Measurements from ENCODE around the gene IST1. TPM values are rescaled to one million over a fixed set of nuclear protein-coding genes. Genes with fewer than 3 reads are reported as not detected.

IST1 gene
- total and polyA plus RNA-seq, 9 of the 15 experiments (the other 6 are each of a cell fraction or from before 2014, with no cell fraction given), result 135 to 334 (median 188) TPM

DNA sequence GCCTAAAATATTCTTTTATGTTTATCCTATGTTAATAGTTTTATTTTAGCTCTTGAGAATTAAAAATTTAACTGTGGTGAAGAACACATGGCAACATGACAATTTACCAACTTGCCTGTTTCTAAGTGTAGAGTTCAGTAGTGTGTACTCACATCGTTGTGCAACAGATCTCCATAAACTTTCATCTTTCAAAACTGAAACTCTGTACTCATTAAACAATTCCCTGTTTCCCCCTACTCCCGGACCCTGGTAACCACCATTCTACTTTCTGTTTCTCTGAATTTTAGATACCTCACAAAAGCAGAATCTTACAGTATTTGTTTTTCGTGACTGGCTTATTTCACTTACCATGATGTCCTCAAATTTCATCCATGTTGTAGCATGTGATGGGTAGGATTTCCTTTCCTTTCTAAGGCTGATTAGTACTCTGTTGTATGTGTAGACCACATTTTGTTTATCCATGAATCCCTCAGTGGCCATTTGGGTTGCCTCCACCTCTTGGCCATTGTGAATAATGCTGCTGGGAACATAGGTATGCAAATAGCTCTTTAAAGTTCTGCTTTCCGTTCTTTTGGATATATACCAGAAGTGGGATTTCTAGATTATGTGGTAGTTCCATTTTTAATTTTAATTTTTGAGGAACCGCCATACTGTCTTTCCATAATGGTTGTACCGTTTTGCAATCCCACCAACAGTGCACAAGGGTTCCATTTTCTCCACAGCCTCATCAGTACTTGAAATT lies 17.4 kb downstream of the IST1 start:
- H3K27me3 ChIP-seq (ENCODE audit: control insufficient read depth in 2 of 2, insufficient read depth in 2 of 2, low read length in 2 of 2), result no peaks in the 10 kb centered on the region
- in situ Hi-C loops (cut with MboI) (no loop called here), intact Hi-C loops (cut with micrococcal nuclease) (no loop called here)
- DNase-seq (ENCODE audit: extremely low read depth in 1 of 4, low spot score in 3 of 4), result no peak
- no peak overlapping the region for H3K9ac ChIP-seq (ENCODE audit: insufficient read depth in 1 of 2, low read depth in 2 of 2, low read length in 2 of 2)
- FAIRE-seq, result no peak
- no peak overlapping the region for H3K4me2 ChIP-seq (ENCODE audit: insufficient read depth, low read length)
- H3K79me2 ChIP-seq (ENCODE audit: control insufficient read depth, insufficient read depth, low read length), result peaks cover 98% of the 10 kb centered on the region
- no peak overlapping the region for H3K4me3 ChIP-seq
- no peaks in the 10 kb centered on the region for H3K9me1 ChIP-seq (ENCODE audit: control insufficient read depth, insufficient read depth, low read length)
- H3K27ac ChIP-seq (ENCODE audit: extremely low read depth, low read depth, low read length), result no peak overlapping the region
- peaks cover 73% of the 10 kb centered on the region for H3K36me3 ChIP-seq (ENCODE audit: control insufficient read depth, insufficient read depth, low read length)
- no TSS peak for BruUV-seq (replicated peaks)
- ChIA-PET POLR2A (interaction anchor here (0.6 to 5.7 kb wide), 6 partner anchors 9 to 137 kb away, joined by 3 to 26 read pairs (median 4); no protein-coding TSS in a partner anchor), CTCF (ENCODE audit: low intra/inter-chr PET ratio) (no interaction called here)
- H2AFZ ChIP-seq (ENCODE audit: low read depth, low read length), result no peak overlapping the region
- no peaks in the 10 kb centered on the region for H3K9me3 ChIP-seq (replicated peaks; ENCODE audit: control insufficient read depth, insufficient read depth, low read depth, low read length)
- WGBS (ENCODE audit: insufficient coverage, low coverage, missing lambda C conversion rate), result 85% methylated on average over 6 of the region's 6 CpGs
- H4K20me1 ChIP-seq (replicated peaks; ENCODE audit: control insufficient read depth, insufficient read depth, low read length), result peaks cover 17% of the 10 kb centered on the region; the same call in 1 of the 2 replicates
- TF ChIP-seq CREBBP (IDR thresholded peaks at IDR 0.05; ENCODE audit: low read depth, low read length), result no peak
- no peak for TF ChIP-seq U2AF1 (optimal IDR thresholded peaks at IDR 0.05; ENCODE audit: low read depth, low read length)
- TF ChIP-seq ZNF232 (CRISPR knock-in tag; IDR thresholded peaks at IDR 0.05), result no peak
- TF ChIP-seq MAFG (tag; conservative IDR thresholded peaks at IDR 0.05), result no peak
- TF ChIP-seq ESRRA (IDR thresholded peaks at IDR 0.05; ENCODE audit: borderline replicate concordance, low read depth), result no peak
- no peak for TF ChIP-seq HDAC2 (IDR thresholded peaks at IDR 0.05)
- no peak for TF ChIP-seq ZNF395 (CRISPR knock-in tag; IDR thresholded peaks at IDR 0.05)
- TF ChIP-seq, protein P1, sequence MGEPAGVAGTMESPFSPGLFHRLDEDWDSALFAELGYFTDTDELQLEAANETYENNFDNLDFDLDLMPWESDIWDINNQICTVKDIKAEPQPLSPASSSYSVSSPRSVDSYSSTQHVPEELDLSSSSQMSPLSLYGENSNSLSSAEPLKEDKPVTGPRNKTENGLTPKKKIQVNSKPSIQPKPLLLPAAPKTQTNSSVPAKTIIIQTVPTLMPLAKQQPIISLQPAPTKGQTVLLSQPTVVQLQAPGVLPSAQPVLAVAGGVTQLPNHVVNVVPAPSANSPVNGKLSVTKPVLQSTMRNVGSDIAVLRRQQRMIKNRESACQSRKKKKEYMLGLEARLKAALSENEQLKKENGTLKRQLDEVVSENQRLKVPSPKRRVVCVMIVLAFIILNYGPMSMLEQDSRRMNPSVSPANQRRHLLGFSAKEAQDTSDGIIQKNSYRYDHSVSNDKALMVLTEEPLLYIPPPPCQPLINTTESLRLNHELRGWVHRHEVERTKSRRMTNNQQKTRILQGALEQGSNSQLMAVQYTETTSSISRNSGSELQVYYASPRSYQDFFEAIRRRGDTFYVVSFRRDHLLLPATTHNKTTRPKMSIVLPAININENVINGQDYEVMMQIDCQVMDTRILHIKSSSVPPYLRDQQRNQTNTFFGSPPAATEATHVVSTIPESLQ (CRISPR knock-in tag; IDR thresholded peaks at IDR 0.05), result no peak
- TF ChIP-seq RBM39 (optimal IDR thresholded peaks at IDR 0.05; ENCODE audit: low read depth, low read length), result no peak
- TF ChIP-seq PRMT5 (CRISPR knock-in tag; IDR thresholded peaks at IDR 0.05), result no peak
- TF ChIP-seq FOXJ3 (CRISPR knock-in tag; IDR thresholded peaks at IDR 0.05), result no peak
- no peak for TF ChIP-seq CREB5 (CRISPR knock-in tag; IDR thresholded peaks at IDR 0.05)
- H3K4me1 ChIP-seq (replicated peaks in 1 of 2; ENCODE audit: control insufficient read depth in 2 of 2, insufficient read depth in 2 of 2, low read length in 2 of 2), result no peaks in the 10 kb centered on the region; a peak in 1 of 5 replicates
- peak; percentile 45; the same call in 1 of the 3 replicates for ATAC-seq

Data from K562 (cell line).